NCI-H82 (cell line): ENCODE results near the gene CIB4.

Source experiments
- DNase-seq: peaks from one replicate; lab custom pipeline; 2025; lab: John Stamatoyannopoulos, UW

The CIB4 gene

GRCh38 chr2:26581991-26582842 lies 58.9 kb downstream of the CIB4 start:
- no peak for DNase-seq

GRCh38 chr2:26581266-26581990 lies 59.7 kb downstream of the CIB4 start:
- DNase-seq: no peak

GRCh38 chr2:26580751-26581150 lies 60.4 kb downstream of the CIB4 start:
- no peak for DNase-seq

GRCh38 chr2:26580151-26580550 lies 61.0 kb downstream of the CIB4 start:
- DNase-seq: no peak

GRCh38 chr2:26579723-26580040 lies 61.5 kb downstream of the CIB4 start:
- no peak for DNase-seq

- no peak for DNase-seq
These were observed 62.0 kb downstream of the CIB4 start for GRCh38 chr2:26579025-26579722.

- DNase-seq: no peak
These were observed 62.6 kb downstream of the CIB4 start for GRCh38 chr2:26578581-26578980.

- no peak for DNase-seq
These were observed 63.1 kb downstream of the CIB4 start for GRCh38 chr2:26578113-26578458.

GRCh38 chr2:26577442-26578112 lies 63.6 kb downstream of the CIB4 start:
- peak; percentile 89 for DNase-seq

- no peak for DNase-seq
These were observed 64.4 kb downstream of the CIB4 start for GRCh38 chr2:26576565-26577441.

- DNase-seq: no peak
These were observed 65.2 kb downstream of the CIB4 start for GRCh38 chr2:26575836-26576564.

- no peak for DNase-seq
These were observed 66.1 kb downstream of the CIB4 start for GRCh38 chr2:26574900-26575560.

- no peak for DNase-seq
These were observed 66.9 kb downstream of the CIB4 start for GRCh38 chr2:26574066-26574899.

GRCh38 chr2:26573241-26573925 lies 67.8 kb downstream of the CIB4 start:
- DNase-seq: no peak

GRCh38 chr2:26572591-26572990 lies 68.6 kb downstream of the CIB4 start:
- DNase-seq: peak; percentile 21

- DNase-seq: no peak
These were observed 69.8 kb downstream of the CIB4 start for GRCh38 chr2:26571316-26571715.

- no peak for DNase-seq
These were observed 71.1 kb downstream of the CIB4 start for GRCh38 chr2:26570083-26570430.

GRCh38 chr2:26569216-26570082 lies 71.7 kb downstream of the CIB4 start:
- DNase-seq: no peak
